Lung (tissue), 16 donors: ENCODE results near the gene EGFL8. TPM values are rescaled to one million over a fixed set of nuclear protein-coding genes. Genes with fewer than 3 reads are reported as not detected.

Source experiments
- ATAC-seq: fragments of 200-7000 bp; cut with Tn5 transposase; one replicate; pipeline ENCODE4 v1.9.1; 2020; ENCODE audit warnings: moderate number of reproducible peaks; ENCODE audit not compliant: insufficient read depth, low FRiP score
- DNase-seq, 3 donors: peaks; one replicate each; pipeline ENCODE4 v3.0.0-alpha.2; 2013 to 2017
- H3K27ac ChIP-seq, 2 donors: one replicate each; pipeline ENCODE4 v1.5.1; 2013; ENCODE audit warnings: mild to moderate bottlenecking in 2 of 2, moderate library complexity in 2 of 2, control low read depth in 1 of 2, inconsistent platforms in 1 of 2, low read depth in 1 of 2, low read length in 1 of 2
- H3K27me3 ChIP-seq, 3 donors: one replicate each; pipeline ENCODE4 v1.5.1; 2013; ENCODE audit warnings: low read length in 2 of 3; ENCODE audit not compliant: control insufficient read depth in 3 of 3, insufficient read depth in 3 of 3
- H3K36me3 ChIP-seq, 4 donors: one replicate each; pipeline ENCODE4 v1.5.1; 2013; ENCODE audit warnings: low read length in 4 of 4, mild to moderate bottlenecking in 1 of 4, moderate library complexity in 1 of 4; ENCODE audit not compliant: control insufficient read depth in 4 of 4, insufficient read depth in 4 of 4
- H3K4me1 ChIP-seq, 5 donors: one replicate each; pipeline ENCODE4 v1.5.1; 2013; ENCODE audit warnings: low read length in 5 of 5, mild to moderate bottlenecking in 2 of 5, moderate library complexity in 1 of 5; ENCODE audit not compliant: control insufficient read depth in 5 of 5, insufficient read depth in 5 of 5
- H3K4me3 ChIP-seq: one replicate; pipeline ENCODE4 v1.5.1; 2013; ENCODE audit warnings: mild to moderate bottlenecking, control low read depth, moderate library complexity
- H3K9ac ChIP-seq, 2 donors: one replicate each; pipeline ENCODE4 v1.5.1; 2013; ENCODE audit warnings: low read length in 2 of 2, control low read depth in 1 of 2; ENCODE audit not compliant: insufficient read depth in 1 of 2
- H3K9me3 ChIP-seq, 4 donors: one replicate each; pipeline ENCODE4 v1.5.1; 2013; ENCODE audit warnings: low read length in 3 of 4, mild to moderate bottlenecking in 1 of 4, moderate library complexity in 1 of 4; ENCODE audit not compliant: control insufficient read depth in 4 of 4, insufficient read depth in 3 of 4
- WGBS, 2 donors: extraction: QIAGEN DNeasy Blood & Tissue Kit; methylation state at CpG; one replicate each; pipeline ENCODE4 v1.1.7; 2013; 5-methylcytosine and 5-hydroxymethylcytosine counted together
- long read RNA-seq, 5 donors: transcript quantifications; one replicate each; lab custom pipeline, GENCODE V29; 2026
- polyA plus RNA-seq, 2 donors: library from polyadenylated mRNA; stranded (reverse); fragments of 200-250 nt; gene quantifications; one replicate each; pipeline ENCODE4 v1.2.1, GENCODE V29; 2013
- total RNA-seq, 2 donors: library from RNA; depleted of rRNA in 1 of 2; stranded (reverse); fragments of >200 nt in 1 of 2; gene quantifications; one replicate each; pipeline ENCODE4 v1.2.1, GENCODE V29; 2014 to 2021
- TF ChIP-seq, protein P1 (sequence below): IDR thresholded peaks from 2 replicates; pipeline ENCODE4 v1.5.1; 2012; ENCODE audit warnings: mild to moderate bottlenecking; ENCODE audit errors: control extremely low read depth, extremely low read depth
- donor health status: control.
- donor health status: control.
- donor health status: Bipolar disorder and iron deficiency.
- donor health status: healthy.
- donor health status: DM: yes; HTN: yes; CAD: no.

EGFL8 gene
- 10 to 100 TPM in 1 of 2 donors, 1 to 10 TPM in 1; 9.6 to 10.5 TPM for total RNA-seq
- polyA plus RNA-seq, result 10 to 100 TPM in 1 of 2 donors, 1 to 10 TPM in 1; 3.8 to 10.9 TPM
- long read RNA-seq, donor 1, partial matches to known transcripts, result 0 of 1 reads
- long read RNA-seq, donor 1, other reads (novel, unspliced or antisense), result 0 of 1 reads
- long read RNA-seq, donor 2, partial matches to known transcripts, result 0 of 1 reads
- long read RNA-seq, donor 2, other reads (novel, unspliced or antisense), result 0 of 1 reads
- long read RNA-seq, donor 3, partial matches to known transcripts, result 0 of 3 reads
- long read RNA-seq, donor 3, other reads (novel, unspliced or antisense), result 0 of 3 reads
- long read RNA-seq, donor 4, partial matches to known transcripts, result 0 of 1 reads
- long read RNA-seq, donor 4, other reads (novel, unspliced or antisense), result 0 of 1 reads
- long read RNA-seq, donor 5, result 0 reads

DNA sequence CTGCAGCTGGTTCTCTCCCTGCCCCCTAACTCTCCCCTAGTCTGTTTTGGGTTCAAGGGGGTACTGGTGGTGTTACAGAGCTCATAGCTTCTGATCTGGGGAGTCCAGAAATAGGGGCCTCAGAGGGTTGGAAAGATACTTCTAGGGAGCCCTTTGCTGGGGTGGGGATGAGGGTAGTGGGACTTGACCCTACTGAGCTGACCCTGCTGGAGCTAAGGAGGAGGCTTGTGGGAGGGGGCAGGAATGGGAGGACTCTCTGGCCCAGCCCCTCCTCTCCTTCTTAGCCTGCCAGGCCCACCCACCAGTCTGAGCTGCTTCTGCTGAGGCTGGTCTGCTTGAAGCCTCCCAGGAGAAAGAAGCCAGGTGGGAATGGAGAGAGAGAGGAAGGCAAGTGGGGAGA, at the start of gene EGFL8:
TSS of gene EGFL8 (plus strand) at position 301 of the 400 bp plus-strand sequence. CDS start 1,571 bp downstream, outside the sequence.
- peaks cover 2 to 22% (median 3%) of the 10 kb centered on the region in 4 donors for H3K36me3 ChIP-seq
- H3K4me3 ChIP-seq, result no peak within 1 kb of the TSS
- H3K9me3 ChIP-seq, result no peaks in the 10 kb centered on the region
- TF ChIP-seq, protein P1, sequence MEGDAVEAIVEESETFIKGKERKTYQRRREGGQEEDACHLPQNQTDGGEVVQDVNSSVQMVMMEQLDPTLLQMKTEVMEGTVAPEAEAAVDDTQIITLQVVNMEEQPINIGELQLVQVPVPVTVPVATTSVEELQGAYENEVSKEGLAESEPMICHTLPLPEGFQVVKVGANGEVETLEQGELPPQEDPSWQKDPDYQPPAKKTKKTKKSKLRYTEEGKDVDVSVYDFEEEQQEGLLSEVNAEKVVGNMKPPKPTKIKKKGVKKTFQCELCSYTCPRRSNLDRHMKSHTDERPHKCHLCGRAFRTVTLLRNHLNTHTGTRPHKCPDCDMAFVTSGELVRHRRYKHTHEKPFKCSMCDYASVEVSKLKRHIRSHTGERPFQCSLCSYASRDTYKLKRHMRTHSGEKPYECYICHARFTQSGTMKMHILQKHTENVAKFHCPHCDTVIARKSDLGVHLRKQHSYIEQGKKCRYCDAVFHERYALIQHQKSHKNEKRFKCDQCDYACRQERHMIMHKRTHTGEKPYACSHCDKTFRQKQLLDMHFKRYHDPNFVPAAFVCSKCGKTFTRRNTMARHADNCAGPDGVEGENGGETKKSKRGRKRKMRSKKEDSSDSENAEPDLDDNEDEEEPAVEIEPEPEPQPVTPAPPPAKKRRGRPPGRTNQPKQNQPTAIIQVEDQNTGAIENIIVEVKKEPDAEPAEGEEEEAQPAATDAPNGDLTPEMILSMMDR, result no peak
- H3K9ac ChIP-seq, result no peak within 1 kb of the TSS
- no peak for ATAC-seq
- peaks cover 0 to 4% (median 0%) of the 10 kb centered on the region in 3 donors for H3K27me3 ChIP-seq
- DNase-seq, result no peak
- H3K27ac ChIP-seq, result peak within 1 kb of the TSS in 1 of 2 donors; percentile 68
- peaks cover 0 to 1% (median 0%) of the 10 kb centered on the region in 5 donors for H3K4me1 ChIP-seq

GRCh38 chr6:32114796-32115195, 49.6 kb upstream of the EGFL8 start:
- Histone ChIP-seq H3K4me1 (peaks cover 9 to 44% (median 28%) of the 10 kb centered on the region in 5 donors), H3K36me3 (peaks cover 0 to 26% (median 21%) of the 10 kb centered on the region in 4 donors)

DNA sequence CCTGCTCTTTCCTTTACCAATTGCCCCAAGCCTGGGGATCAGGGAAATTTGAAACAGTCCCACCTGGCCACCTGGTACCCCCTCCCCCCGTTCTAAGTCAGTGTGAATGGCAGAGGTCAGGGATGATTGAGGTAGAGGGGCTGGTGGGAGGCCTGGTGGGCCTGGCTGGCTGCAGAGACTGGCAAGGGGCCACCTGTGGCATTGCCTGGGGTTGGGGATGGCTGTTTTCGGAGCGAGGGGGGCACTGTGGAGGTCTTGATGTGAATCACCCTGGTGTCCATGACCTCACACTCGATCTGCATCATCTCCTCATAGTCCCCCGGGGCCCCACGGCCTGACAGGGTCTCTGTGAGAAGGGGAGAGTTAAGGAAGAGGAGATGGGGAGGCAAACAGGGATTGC, 48.8 kb upstream of the EGFL8 start:
- ATAC-seq, result no peak

More at GRCh38 chr6:32114796-32115195, 49.6 kb upstream of the EGFL8 start:
- ATAC-seq (no peak), DNase-seq (no peak)
- TF ChIP-seq, protein P1, result no peak
- WGBS, 2 donors, result 70 to 74% methylated on average over 8 of the region's 8 CpGs
- H3K4me3 ChIP-seq, result no peak overlapping the region
- H3K9ac ChIP-seq, result no peak overlapping the region
- peak overlapping the region in 1 of 2 donors; percentile 59 for H3K27ac ChIP-seq
- peaks cover 0 to under 1% (median 0%) of the 10 kb centered on the region in 3 donors for H3K27me3 ChIP-seq
- H3K9me3 ChIP-seq, result no peaks in the 10 kb centered on the region

More for the DNA sequence above, 48.8 kb upstream of the EGFL8 start:
- Histone ChIP-seq H3K4me1 (peaks cover 9 to 42% (median 28%) of the 10 kb centered on the region in 5 donors), H3K4me3 (no peak overlapping the region), H3K9ac (no peak overlapping the region), H3K27ac (peak overlapping the region in 1 of 2 donors; percentile 59), H3K27me3 (no peaks in the 10 kb centered on the region), H3K36me3 (peaks cover 0 to 30% (median 23%) of the 10 kb centered on the region in 4 donors), H3K9me3 (no peaks in the 10 kb centered on the region)
- WGBS, 2 donors, result 92 to 94% methylated on average over 6 of the region's 6 CpGs
- no peak for DNase-seq
- TF ChIP-seq, protein P1, result no peak
